ENCODE measurements around the gene BHLHE23. TPM values are rescaled to one million over a fixed set of nuclear protein-coding genes. Genes with fewer than 3 reads are reported as not detected.

The BHLHE23 gene
- total RNA-seq, 2 donors from 2014 or later = 4.0 TPM; not detected in 1

DNA sequence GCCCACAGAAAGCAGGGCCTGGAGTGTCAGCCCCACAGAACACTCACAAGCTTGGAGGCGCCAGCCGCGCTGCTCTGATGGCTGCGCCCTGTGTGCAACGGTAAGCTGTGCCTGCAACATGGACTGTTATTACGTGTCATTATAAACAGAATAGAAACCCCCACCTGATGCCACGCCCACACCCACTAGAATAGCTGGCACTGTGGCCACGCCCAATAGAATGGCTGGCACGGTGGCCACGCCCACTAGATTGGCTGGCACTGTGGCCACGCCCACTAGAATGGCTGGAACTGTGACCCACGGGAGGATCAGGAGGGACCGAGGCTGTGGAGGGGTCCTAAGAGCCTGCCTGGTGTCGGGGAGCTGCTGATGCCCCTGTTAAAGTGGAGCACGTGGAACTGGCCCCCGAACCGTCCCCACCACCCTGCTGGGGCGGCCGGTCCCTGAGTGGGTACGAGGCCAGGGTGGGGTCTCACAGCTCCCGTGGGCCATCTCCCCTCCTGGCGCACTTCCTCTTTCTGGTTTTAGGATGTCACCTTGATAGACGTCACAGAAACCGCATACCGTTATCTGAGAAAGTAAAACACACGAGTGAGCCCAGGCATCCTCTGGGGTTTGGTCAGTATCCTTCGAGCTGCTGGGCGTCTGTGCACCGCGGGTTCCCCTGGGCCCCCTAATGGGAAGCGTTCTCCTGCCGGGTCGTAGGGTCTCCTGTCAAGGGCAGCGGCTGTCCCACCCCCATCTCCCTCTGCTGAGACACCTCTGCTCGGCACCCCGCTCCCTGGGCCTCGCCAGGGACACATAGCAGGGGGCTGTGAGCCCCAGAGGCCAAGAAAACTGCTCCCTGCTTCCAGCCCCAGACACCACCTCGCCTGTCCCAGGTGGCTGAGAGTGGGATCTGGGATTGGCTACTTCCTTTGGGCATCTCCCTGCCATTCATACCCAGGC, 28.9 kb downstream of the BHLHE23 start:
- no peaks in the 10 kb centered on the region for H3K36me3 ChIP-seq
- intact Hi-C loops (cut with DNase I) = no loop called here
- H3K4me3 ChIP-seq = no peak overlapping the region
- TF ChIP-seq, protein P1, sequence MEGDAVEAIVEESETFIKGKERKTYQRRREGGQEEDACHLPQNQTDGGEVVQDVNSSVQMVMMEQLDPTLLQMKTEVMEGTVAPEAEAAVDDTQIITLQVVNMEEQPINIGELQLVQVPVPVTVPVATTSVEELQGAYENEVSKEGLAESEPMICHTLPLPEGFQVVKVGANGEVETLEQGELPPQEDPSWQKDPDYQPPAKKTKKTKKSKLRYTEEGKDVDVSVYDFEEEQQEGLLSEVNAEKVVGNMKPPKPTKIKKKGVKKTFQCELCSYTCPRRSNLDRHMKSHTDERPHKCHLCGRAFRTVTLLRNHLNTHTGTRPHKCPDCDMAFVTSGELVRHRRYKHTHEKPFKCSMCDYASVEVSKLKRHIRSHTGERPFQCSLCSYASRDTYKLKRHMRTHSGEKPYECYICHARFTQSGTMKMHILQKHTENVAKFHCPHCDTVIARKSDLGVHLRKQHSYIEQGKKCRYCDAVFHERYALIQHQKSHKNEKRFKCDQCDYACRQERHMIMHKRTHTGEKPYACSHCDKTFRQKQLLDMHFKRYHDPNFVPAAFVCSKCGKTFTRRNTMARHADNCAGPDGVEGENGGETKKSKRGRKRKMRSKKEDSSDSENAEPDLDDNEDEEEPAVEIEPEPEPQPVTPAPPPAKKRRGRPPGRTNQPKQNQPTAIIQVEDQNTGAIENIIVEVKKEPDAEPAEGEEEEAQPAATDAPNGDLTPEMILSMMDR (IDR thresholded peaks at IDR 0.05) = no peak
- TF ChIP-seq POLR2AphosphoS5 (IDR thresholded peaks at IDR 0.05) (no peak), POLR2A (IDR thresholded peaks at IDR 0.05) (no peak)
- no peak for DNase-seq (ENCODE audit: low spot score)
- WGBS = 77% methylated on average over 30 of the region's 38 CpGs
- no peaks in the 10 kb centered on the region for H3K9me3 ChIP-seq
- no peak overlapping the region for H3K27ac ChIP-seq
- peaks cover 43% of the 10 kb centered on the region for H3K27me3 ChIP-seq (replicated peaks; ENCODE audit: insufficient read depth)
- H3K4me1 ChIP-seq (replicated peaks) = no peaks in the 10 kb centered on the region

DNA sequence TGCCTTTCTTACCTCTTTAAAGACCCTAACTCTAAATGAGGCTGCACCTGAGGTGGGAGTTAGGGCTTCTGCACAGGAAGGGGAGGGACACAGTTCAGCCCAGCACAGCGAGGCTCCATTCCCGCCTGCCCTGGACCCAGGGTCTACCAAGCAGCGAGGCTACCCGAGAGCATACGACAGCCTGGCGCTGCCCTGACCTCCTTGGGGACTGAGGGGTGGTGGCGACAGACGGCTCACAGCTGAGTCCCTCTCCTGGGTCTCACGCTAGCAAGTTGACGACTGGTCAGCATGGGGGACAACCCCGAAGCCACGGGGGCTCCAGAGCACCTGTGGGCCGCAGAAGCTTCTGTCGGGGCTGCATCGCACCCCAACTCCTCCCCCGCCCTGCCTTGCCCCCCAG, 29.9 kb downstream of the BHLHE23 start:
- no peak for DNase-seq (ENCODE audit: low spot score)
- peaks cover 40% of the 10 kb centered on the region for H3K27me3 ChIP-seq (replicated peaks; ENCODE audit: insufficient read depth)

GRCh38 chr20:62975812-62976508, 30.8 kb downstream of the BHLHE23 start:
- Histone ChIP-seq H3K9me3 (no peaks in the 10 kb centered on the region), H3K4me3 (no peak overlapping the region), H3K27me3 (replicated peaks; ENCODE audit: insufficient read depth) (peaks cover 34% of the 10 kb centered on the region), H3K36me3 (no peaks in the 10 kb centered on the region), H3K27ac (no peak overlapping the region), H3K4me1 (replicated peaks) (no peaks in the 10 kb centered on the region)
- DNase-seq (ENCODE audit: low spot score) = no peak
- TF ChIP-seq, protein P1 (IDR thresholded peaks at IDR 0.05) = no peak
- TF ChIP-seq POLR2A (IDR thresholded peaks at IDR 0.05) (no peak), POLR2AphosphoS5 (IDR thresholded peaks at IDR 0.05) (no peak)
- intact Hi-C loops (cut with DNase I) = no loop called here
- WGBS = 56% methylated on average over 9 of the region's 9 CpGs

More for the DNA sequence above, 29.9 kb downstream of the BHLHE23 start:
- Histone ChIP-seq H3K27ac (no peak overlapping the region), H3K36me3 (no peaks in the 10 kb centered on the region), H3K4me3 (no peak overlapping the region), H3K4me1 (replicated peaks) (no peaks in the 10 kb centered on the region), H3K9me3 (no peaks in the 10 kb centered on the region)
- WGBS = 88% methylated on average over 13 of the region's 16 CpGs
- TF ChIP-seq, protein P1 (IDR thresholded peaks at IDR 0.05) = no peak
- TF ChIP-seq POLR2AphosphoS5 (IDR thresholded peaks at IDR 0.05) (no peak), POLR2A (IDR thresholded peaks at IDR 0.05) (no peak)
- intact Hi-C loops (cut with DNase I) = no loop called here

- TF ChIP-seq POLR2A (IDR thresholded peaks at IDR 0.05) (no peak), POLR2AphosphoS5 (IDR thresholded peaks at IDR 0.05) (no peak)
- TF ChIP-seq, protein P1 (IDR thresholded peaks at IDR 0.05) = no peak
- no peak overlapping the region for H3K27ac ChIP-seq
- intact Hi-C loops (cut with DNase I) = no loop called here
- 52% methylated on average over 10 of the region's 10 CpGs for WGBS
- H3K9me3 ChIP-seq = no peaks in the 10 kb centered on the region
- no peaks in the 10 kb centered on the region for H3K4me1 ChIP-seq (replicated peaks)
- H3K36me3 ChIP-seq = no peaks in the 10 kb centered on the region
- H3K27me3 ChIP-seq (replicated peaks; ENCODE audit: insufficient read depth) = peaks cover 35% of the 10 kb centered on the region
- no peak overlapping the region for H3K4me3 ChIP-seq
- DNase-seq (ENCODE audit: low spot score) = no peak
These were observed 31.5 kb downstream of the BHLHE23 start for GRCh38 chr20:62975251-62975760.

Data from prostate gland (tissue), 2 donors.